ENCODE measurements around the gene VIM.

VIM gene

DNA sequence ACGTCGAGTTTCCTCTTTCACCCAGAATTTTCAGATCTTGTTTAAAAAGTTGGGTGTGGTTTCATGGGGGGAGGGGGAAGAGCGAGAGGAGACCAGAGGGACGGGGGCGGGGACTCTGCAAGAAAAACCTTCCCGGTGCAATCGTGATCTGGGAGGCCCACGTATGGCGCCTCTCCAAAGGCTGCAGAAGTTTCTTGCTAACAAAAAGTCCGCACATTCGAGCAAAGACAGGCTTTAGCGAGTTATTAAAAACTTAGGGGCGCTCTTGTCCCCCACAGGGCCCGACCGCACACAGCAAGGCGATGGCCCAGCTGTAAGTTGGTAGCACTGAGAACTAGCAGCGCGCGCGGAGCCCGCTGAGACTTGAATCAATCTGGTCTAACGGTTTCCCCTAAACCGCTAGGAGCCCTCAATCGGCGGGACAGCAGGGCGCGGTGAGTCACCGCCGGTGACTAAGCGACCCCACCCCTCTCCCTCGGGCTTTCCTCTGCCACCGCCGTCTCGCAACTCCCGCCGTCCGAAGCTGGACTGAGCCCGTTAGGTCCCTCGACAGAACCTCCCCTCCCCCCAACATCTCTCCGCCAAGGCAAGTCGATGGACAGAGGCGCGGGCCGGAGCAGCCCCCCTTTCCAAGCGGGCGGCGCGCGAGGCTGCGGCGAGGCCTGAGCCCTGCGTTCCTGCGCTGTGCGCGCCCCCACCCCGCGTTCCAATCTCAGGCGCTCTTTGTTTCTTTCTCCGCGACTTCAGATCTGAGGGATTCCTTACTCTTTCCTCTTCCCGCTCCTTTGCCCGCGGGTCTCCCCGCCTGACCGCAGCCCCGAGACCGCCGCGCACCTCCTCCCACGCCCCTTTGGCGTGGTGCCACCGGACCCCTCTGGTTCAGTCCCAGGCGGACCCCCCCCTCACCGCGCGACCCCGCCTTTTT, at the start of gene VIM:
Gene VIM (plus strand): TSS at position 151 of the 925 bp plus-strand sequence. CDS start 1,182 bp downstream, outside the sequence.
- peak within 1 kb of the TSS; percentile 64 for H3K4me3 ChIP-seq (ENCODE audit: low read depth, low read length)
- peak within 1 kb of the TSS; percentile 58 for H3K4me2 ChIP-seq (ENCODE audit: low read length)
- peaks cover 9% of the 10 kb centered on the region for H3K4me1 ChIP-seq
- no peaks in the 10 kb centered on the region for H3K36me3 ChIP-seq (ENCODE audit: control insufficient read depth, insufficient read depth, low read length)
- peak within 1 kb of the TSS; percentile 83 for H2AFZ ChIP-seq
- no peak within 1 kb of the TSS for H3K9ac ChIP-seq
- H3K27ac ChIP-seq = peak within 1 kb of the TSS; percentile 76
- no peaks in the 10 kb centered on the region for H3K9me3 ChIP-seq (ENCODE audit: control insufficient read depth, low read length)
- no peak for TF ChIP-seq CTCF (IDR thresholded peaks at IDR 0.05)
- no peaks in the 10 kb centered on the region for H3K79me2 ChIP-seq
- H3K27me3 ChIP-seq (ENCODE audit: control insufficient read depth, insufficient read depth, low read length) = no peaks in the 10 kb centered on the region

GRCh38 chr10:17179002-17179401, 49.0 kb upstream of the VIM start:
- Histone ChIP-seq H3K79me2 (no peaks in the 10 kb centered on the region), H3K4me1 (peaks cover 30% of the 10 kb centered on the region), H3K4me3 (ENCODE audit: low read depth, low read length) (no peak overlapping the region), H2AFZ (no peak overlapping the region), H3K36me3 (ENCODE audit: control insufficient read depth, insufficient read depth, low read length) (no peaks in the 10 kb centered on the region), H3K9ac (no peak overlapping the region), H3K9me3 (ENCODE audit: control insufficient read depth, low read length) (no peaks in the 10 kb centered on the region), H3K4me2 (ENCODE audit: low read length) (no peak overlapping the region), H3K27me3 (ENCODE audit: control insufficient read depth, insufficient read depth, low read length) (no peaks in the 10 kb centered on the region), H3K27ac (no peak overlapping the region)
- TF ChIP-seq CTCF (IDR thresholded peaks at IDR 0.05) = no peak

DNA sequence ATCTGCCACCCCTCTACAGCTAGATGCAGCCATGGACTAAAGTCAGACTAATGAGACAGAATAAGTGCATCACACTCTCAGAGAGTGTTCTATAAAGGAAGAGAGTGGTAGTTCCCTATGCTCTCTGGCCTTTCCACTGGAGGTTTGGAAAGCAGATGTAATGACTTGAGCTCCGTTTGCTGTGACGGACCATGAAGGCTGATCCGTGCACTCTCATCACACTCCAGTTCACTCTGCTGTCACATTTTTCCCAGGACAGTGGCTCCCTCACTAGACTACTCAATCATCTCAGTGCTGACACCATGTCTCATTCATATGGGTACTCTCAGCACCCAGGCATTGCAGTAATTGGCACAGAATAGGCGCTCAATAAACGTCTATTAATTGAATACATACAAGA, 46.9 kb upstream of the VIM start:
- Histone ChIP-seq H3K4me3 (ENCODE audit: low read depth, low read length) (no peak overlapping the region), H3K4me1 (peaks cover 16% of the 10 kb centered on the region), H3K36me3 (ENCODE audit: control insufficient read depth, insufficient read depth, low read length) (no peaks in the 10 kb centered on the region), H2AFZ (peak overlapping the region; percentile 22), H3K4me2 (ENCODE audit: low read length) (no peak overlapping the region), H3K79me2 (no peaks in the 10 kb centered on the region), H3K9ac (no peak overlapping the region), H3K27me3 (ENCODE audit: control insufficient read depth, insufficient read depth, low read length) (no peaks in the 10 kb centered on the region), H3K27ac (no peak overlapping the region), H3K9me3 (ENCODE audit: control insufficient read depth, low read length) (no peaks in the 10 kb centered on the region)
- no peak for TF ChIP-seq CTCF (IDR thresholded peaks at IDR 0.05)

GRCh38 chr10:17181751-17182150, 46.3 kb upstream of the VIM start:
- TF ChIP-seq CTCF (IDR thresholded peaks at IDR 0.05) = no peak
- Histone ChIP-seq H3K79me2 (no peaks in the 10 kb centered on the region), H3K4me3 (ENCODE audit: low read depth, low read length) (no peak overlapping the region), H3K9me3 (ENCODE audit: control insufficient read depth, low read length) (no peaks in the 10 kb centered on the region), H3K4me2 (ENCODE audit: low read length) (no peak overlapping the region), H2AFZ (peak overlapping the region; percentile 53), H3K27ac (no peak overlapping the region), H3K9ac (no peak overlapping the region), H3K36me3 (ENCODE audit: control insufficient read depth, insufficient read depth, low read length) (no peaks in the 10 kb centered on the region), H3K4me1 (peaks cover 16% of the 10 kb centered on the region), H3K27me3 (ENCODE audit: control insufficient read depth, insufficient read depth, low read length) (no peaks in the 10 kb centered on the region)

Measured in parathyroid adenoma (tissue), 2 donors.